HepG2 (cell line): Measurements from ENCODE around the gene BCAP29. TPM values are rescaled to one million over a fixed set of nuclear protein-coding genes. Genes with fewer than 3 reads are reported as not detected.

Experiments
- AHR ChIP-seq: IDR thresholded peaks from 2 replicates; pipeline ENCODE4 v1.6.1; 2018; ENCODE audit warnings: missing genetic modification reagents, missing compliant biosample characterization
- CEBPG ChIP-seq: IDR thresholded peaks from 2 replicates; pipeline ENCODE4 v1.6.1; 2016
- CHD4 ChIP-seq: fragments of 200-600 bp; sonication (generic); IDR thresholded peaks from 2 replicates; pipeline ENCODE4 v1.7.0; 2017; ENCODE audit warnings: mild to moderate bottlenecking, low read length, borderline replicate concordance
- DMAP1 ChIP-seq: IDR thresholded peaks from 2 replicates; pipeline ENCODE4 v1.6.1; 2016
- FOSL2 ChIP-seq: sonication (generic); formaldehyde crosslinking; IDR thresholded peaks from 2 replicates; pipeline ENCODE4 v1.4.0; 2020; ENCODE audit warnings: missing genetic modification reagents
- GTF2F1 ChIP-seq: fragments of 150-350 bp; IDR thresholded peaks from 2 replicates; pipeline ENCODE4 v1.6.1; 2014; ENCODE audit warnings: low read length
- HIVEP1 ChIP-seq: sonication (generic); formaldehyde crosslinking; IDR thresholded peaks from 2 replicates; pipeline ENCODE4 v1.4.0; 2020; ENCODE audit warnings: mild to moderate bottlenecking, missing genetic modification reagents
- HNRNPLL ChIP-seq: fragments of 200-400 bp; formaldehyde crosslinking; IDR thresholded peaks from 2 replicates; pipeline ENCODE4 v1.6.1; 2017; ENCODE audit warnings: mild to moderate bottlenecking, low read depth, low read length; ENCODE audit not compliant: poor library complexity, severe bottlenecking
- NCOA1 ChIP-seq: sonication (generic); formaldehyde crosslinking; IDR thresholded peaks from 2 replicates; pipeline ENCODE4 v1.9.0; 2021; ENCODE audit warnings: missing genetic modification reagents
- NCOA2 ChIP-seq: sonication (generic); formaldehyde crosslinking; IDR thresholded peaks from 2 replicates; pipeline ENCODE4 v1.8.0; 2022; ENCODE audit warnings: inconsistent platforms
- NFRKB ChIP-seq: fragments of 450-650 bp; IDR thresholded peaks from 2 replicates; pipeline ENCODE4 v1.6.1; 2017
- NRL ChIP-seq: sonication (generic); formaldehyde crosslinking; IDR thresholded peaks from 2 replicates; pipeline ENCODE4 v1.5.0; 2020; ENCODE audit warnings: missing genetic modification reagents, mild to moderate bottlenecking, moderate library complexity, borderline replicate concordance
- PAWR ChIP-seq: sonication (generic); formaldehyde crosslinking; IDR thresholded peaks from 2 replicates; pipeline ENCODE4 v1.4.0; 2020; ENCODE audit warnings: missing genetic modification reagents, mild to moderate bottlenecking, borderline replicate concordance
- POLR2G ChIP-seq: fragments of 200-400 bp; formaldehyde crosslinking; IDR thresholded peaks from 2 replicates; pipeline ENCODE4 v1.6.1; 2018; ENCODE audit warnings: mild to moderate bottlenecking, low read depth, low read length, moderate library complexity
- SMAD3 ChIP-seq: sonication (generic); formaldehyde crosslinking; IDR thresholded peaks from 2 replicates; pipeline ENCODE4 v1.4.0; 2020; ENCODE audit warnings: missing genetic modification reagents
- SNRNP70 ChIP-seq: fragments of 200-400 bp; formaldehyde crosslinking; IDR thresholded peaks from 2 replicates; pipeline ENCODE4 v1.6.1; 2017; ENCODE audit warnings: mild to moderate bottlenecking, low read depth, low read length, moderate library complexity
- ZFP82 ChIP-seq: sonication (generic); formaldehyde crosslinking; IDR thresholded peaks from 2 replicates; pipeline ENCODE4 v1.5.1; 2020; ENCODE audit warnings: mild to moderate bottlenecking, missing genetic modification reagents, borderline replicate concordance
- ZNF577 ChIP-seq: sonication (generic); formaldehyde crosslinking; IDR thresholded peaks from 2 replicates; pipeline ENCODE4 v1.4.0; 2020; ENCODE audit warnings: mild to moderate bottlenecking, low read depth, missing genetic modification reagents, borderline replicate concordance
- ZNF614 ChIP-seq: IDR thresholded peaks from 2 replicates; pipeline ENCODE4 v1.6.1; 2018; ENCODE audit warnings: missing biosample characterization, missing genetic modification reagents, inconsistent platforms, borderline replicate concordance
- ZSCAN30 ChIP-seq: sonication (generic); formaldehyde crosslinking; IDR thresholded peaks from 2 replicates; pipeline ENCODE4 v1.5.0; 2020; ENCODE audit warnings: mild to moderate bottlenecking, missing genetic modification reagents
- polyA plus RNA-seq, 8 experiments: library from polyadenylated mRNA; depleted of rRNA in 3 of 8; stranded (reverse) in 7 of 8; unstranded in 1 of 8; fragments of >200 nt; fragmentation: Illumina TruSeq in 4 of 8; extraction: Trizol in 4 of 8; gene quantifications; 2 replicates each; pipeline versions ENCODE4 v1.2.1 to v1.2.3, GENCODE V29; 2011 to 2016; ENCODE audit warnings: low read depth in 4 of 8, missing spikeins in 1 of 8, mixed read lengths in 1 of 8; ENCODE audit not compliant: insufficient read depth in 1 of 8
- total RNA-seq, 5 experiments: library from RNA; depleted of rRNA; stranded (reverse); fragments of >200 nt; fragmentation: Illumina TruSeq; extraction: Trizol; gene quantifications; 2 replicates each; pipeline ENCODE4 v1.2.3, GENCODE V29; 2016; ENCODE audit warnings: low read depth in 1 of 5
- TF ChIP-seq, protein P1 (sequence below): sonication (generic); formaldehyde crosslinking; conservative IDR thresholded peaks from 2 replicates; pipeline ENCODE4 v1.8.0; 2022; ENCODE audit warnings: low read depth, missing genetic modification reagents
- TF ChIP-seq, protein P2 (sequence below): sonication (generic); formaldehyde crosslinking; IDR thresholded peaks from 2 replicates; pipeline ENCODE4 v1.8.1; 2023; ENCODE audit warnings: mild to moderate bottlenecking, missing genetic modification reagents
- TF ChIP-seq, protein P3 (sequence below): IDR thresholded peaks from 2 replicates; pipeline ENCODE4 v1.6.1; 2016; ENCODE audit warnings: mild to moderate bottlenecking
- TF ChIP-seq, protein P4 (sequence below): sonication (generic); formaldehyde crosslinking; IDR thresholded peaks from 2 replicates; pipeline ENCODE4 v1.4.0; 2020; ENCODE audit warnings: missing genetic modification reagents

Gene BCAP29
- total and polyA plus RNA-seq, 2 of the 13 experiments (the other 11 are each of a cell fraction or from before 2014, with no cell fraction given), result 15.3 to 35.6 TPM

DNA sequence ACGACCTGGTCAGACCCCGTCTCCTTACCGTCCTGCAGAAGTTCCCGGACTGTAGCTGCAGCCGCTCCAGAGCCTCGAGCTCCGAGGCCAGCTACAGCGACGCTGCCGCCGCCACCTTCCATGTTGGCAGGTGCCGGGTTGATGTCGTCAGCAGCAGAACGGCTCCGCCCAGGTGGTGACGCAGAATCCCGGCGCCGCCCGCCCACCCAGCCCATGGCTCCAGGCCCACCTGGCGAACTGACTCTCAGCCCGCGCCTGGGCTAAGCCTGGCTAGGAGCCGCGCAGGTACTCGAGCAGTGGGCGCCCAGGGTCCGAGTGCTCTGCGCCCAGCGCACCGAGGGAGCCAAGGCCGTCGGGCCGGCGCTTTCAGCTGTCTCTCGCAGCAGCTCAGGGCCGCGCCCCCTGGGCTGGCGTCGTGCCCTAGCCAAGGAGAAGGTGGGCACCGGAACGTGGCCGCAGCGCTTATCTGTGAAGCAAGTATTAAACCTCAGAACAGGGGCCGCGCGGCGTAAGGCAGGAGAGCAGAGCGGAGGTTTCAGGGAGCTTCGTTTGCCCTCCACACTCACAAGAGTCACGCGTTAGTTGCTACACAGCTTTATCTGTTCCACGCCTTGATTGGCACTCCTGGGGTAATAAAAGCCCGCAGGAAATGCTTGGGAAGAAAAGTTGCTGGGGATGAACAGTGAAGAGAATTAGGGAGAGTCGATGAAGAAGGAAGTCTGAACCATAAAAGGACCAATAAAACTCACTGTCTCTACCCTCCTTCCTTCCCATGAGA is 16.1 kb upstream of the BCAP29 start, which contains the start of the genes COG5 and DUS4L (continued):
- TF ChIP-seq HIVEP1 (CRISPR knock-in tag), result peak; percentile 74
- no peak for TF ChIP-seq NFRKB
- TF ChIP-seq NCOA1, result peak; percentile 54; the same call in 1 of the 2 replicates
- no peak for TF ChIP-seq PAWR
- TF ChIP-seq, protein P1, sequence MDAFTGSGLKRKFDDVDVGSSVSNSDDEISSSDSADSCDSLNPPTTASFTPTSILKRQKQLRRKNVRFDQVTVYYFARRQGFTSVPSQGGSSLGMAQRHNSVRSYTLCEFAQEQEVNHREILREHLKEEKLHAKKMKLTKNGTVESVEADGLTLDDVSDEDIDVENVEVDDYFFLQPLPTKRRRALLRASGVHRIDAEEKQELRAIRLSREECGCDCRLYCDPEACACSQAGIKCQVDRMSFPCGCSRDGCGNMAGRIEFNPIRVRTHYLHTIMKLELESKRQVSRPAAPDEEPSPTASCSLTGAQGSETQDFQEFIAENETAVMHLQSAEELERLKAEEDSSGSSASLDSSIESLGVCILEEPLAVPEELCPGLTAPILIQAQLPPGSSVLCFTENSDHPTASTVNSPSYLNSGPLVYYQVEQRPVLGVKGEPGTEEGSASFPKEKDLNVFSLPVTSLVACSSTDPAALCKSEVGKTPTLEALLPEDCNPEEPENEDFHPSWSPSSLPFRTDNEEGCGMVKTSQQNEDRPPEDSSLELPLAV, result no peak
- peak; percentile 68; the same call in 1 of the 2 replicates for TF ChIP-seq SMAD3
- TF ChIP-seq, protein P2, sequence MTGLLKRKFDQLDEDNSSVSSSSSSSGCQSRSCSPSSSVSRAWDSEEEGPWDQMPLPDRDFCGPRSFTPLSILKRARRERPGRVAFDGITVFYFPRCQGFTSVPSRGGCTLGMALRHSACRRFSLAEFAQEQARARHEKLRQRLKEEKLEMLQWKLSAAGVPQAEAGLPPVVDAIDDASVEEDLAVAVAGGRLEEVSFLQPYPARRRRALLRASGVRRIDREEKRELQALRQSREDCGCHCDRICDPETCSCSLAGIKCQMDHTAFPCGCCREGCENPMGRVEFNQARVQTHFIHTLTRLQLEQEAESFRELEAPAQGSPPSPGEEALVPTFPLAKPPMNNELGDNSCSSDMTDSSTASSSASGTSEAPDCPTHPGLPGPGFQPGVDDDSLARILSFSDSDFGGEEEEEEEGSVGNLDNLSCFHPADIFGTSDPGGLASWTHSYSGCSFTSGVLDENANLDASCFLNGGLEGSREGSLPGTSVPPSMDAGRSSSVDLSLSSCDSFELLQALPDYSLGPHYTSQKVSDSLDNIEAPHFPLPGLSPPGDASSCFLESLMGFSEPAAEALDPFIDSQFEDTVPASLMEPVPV, result peak; percentile 60; the same call in 1 of the 2 replicates
- no peak for TF ChIP-seq ZFP82 (CRISPR knock-in tag)
- no peak for TF ChIP-seq ZNF577 (CRISPR knock-in tag)
- TF ChIP-seq, protein P3, sequence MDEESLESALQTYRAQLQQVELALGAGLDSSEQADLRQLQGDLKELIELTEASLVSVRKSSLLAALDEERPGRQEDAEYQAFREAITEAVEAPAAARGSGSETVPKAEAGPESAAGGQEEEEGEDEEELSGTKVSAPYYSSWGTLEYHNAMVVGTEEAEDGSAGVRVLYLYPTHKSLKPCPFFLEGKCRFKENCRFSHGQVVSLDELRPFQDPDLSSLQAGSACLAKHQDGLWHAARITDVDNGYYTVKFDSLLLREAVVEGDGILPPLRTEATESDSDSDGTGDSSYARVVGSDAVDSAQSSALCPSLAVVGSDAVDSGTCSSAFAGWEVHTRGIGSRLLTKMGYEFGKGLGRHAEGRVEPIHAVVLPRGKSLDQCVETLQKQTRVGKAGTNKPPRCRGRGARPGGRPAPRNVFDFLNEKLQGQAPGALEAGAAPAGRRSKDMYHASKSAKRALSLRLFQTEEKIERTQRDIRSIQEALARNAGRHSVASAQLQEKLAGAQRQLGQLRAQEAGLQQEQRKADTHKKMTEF (CRISPR knock-in tag), result peak; percentile 93
- TF ChIP-seq, protein P4, sequence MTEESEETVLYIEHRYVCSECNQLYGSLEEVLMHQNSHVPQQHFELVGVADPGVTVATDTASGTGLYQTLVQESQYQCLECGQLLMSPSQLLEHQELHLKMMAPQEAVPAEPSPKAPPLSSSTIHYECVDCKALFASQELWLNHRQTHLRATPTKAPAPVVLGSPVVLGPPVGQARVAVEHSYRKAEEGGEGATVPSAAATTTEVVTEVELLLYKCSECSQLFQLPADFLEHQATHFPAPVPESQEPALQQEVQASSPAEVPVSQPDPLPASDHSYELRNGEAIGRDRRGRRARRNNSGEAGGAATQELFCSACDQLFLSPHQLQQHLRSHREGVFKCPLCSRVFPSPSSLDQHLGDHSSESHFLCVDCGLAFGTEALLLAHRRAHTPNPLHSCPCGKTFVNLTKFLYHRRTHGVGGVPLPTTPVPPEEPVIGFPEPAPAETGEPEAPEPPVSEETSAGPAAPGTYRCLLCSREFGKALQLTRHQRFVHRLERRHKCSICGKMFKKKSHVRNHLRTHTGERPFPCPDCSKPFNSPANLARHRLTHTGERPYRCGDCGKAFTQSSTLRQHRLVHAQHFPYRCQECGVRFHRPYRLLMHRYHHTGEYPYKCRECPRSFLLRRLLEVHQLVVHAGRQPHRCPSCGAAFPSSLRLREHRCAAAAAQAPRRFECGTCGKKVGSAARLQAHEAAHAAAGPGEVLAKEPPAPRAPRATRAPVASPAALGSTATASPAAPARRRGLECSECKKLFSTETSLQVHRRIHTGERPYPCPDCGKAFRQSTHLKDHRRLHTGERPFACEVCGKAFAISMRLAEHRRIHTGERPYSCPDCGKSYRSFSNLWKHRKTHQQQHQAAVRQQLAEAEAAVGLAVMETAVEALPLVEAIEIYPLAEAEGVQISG (CRISPR knock-in tag), result peak; percentile 84
- peak; percentile 54 for TF ChIP-seq NCOA2 (CRISPR knock-in tag)
- TF ChIP-seq HNRNPLL, result peak; percentile 53
- no peak for TF ChIP-seq SNRNP70
- no peak for TF ChIP-seq GTF2F1
- TF ChIP-seq ZSCAN30 (CRISPR knock-in tag), result peak; percentile 76; the same call in 1 of the 2 replicates
- TF ChIP-seq POLR2G, result peak; percentile 92
- TF ChIP-seq DMAP1 (CRISPR knock-in tag), result peak; percentile 94
- TF ChIP-seq NRL (CRISPR knock-in tag), result peak; percentile 79; the same call in 1 of the 2 replicates
- TF ChIP-seq CEBPG (CRISPR knock-in tag), result peak; percentile 71
- no peak for TF ChIP-seq ZNF614 (CRISPR knock-in tag)
- no peak for TF ChIP-seq CHD4
- peak; percentile 88; the same call in 1 of the 2 replicates for TF ChIP-seq AHR (CRISPR knock-in tag)
- TF ChIP-seq FOSL2 (CRISPR knock-in tag), result peak; percentile 65
